IMR-90 (cell line): ENCODE results near the gene CCNL2. TPM values are rescaled to one million over a fixed set of nuclear protein-coding genes. Genes with fewer than 3 reads are reported as not detected.

ENCODE experiments used
- ATAC-seq: fragments of 200-7000 bp; cut with Tn5 transposase; 2 replicates; pipeline ENCODE4 v1.9.1; 2020; ENCODE audit warnings: low read depth, mild to moderate bottlenecking, moderate library complexity
- BruUV-seq: library from RNA; stranded (reverse); fragments of 400-500 nt; replicated peaks from 2 replicates; lab custom pipeline; 2021; lab: Mats Ljungman, UMichigan
- CTCF ChIA-PET: fragments of 300-600 bp; formaldehyde crosslinking; extraction: SDS; loops from one replicate; lab custom pipeline; 2021; ENCODE audit warnings: antibody characterized with exemption; lab: Yijun Ruan, JAX
- POLR2A ChIA-PET: fragments of 300-600 bp; sonication (Branson Sonifier 250); formaldehyde crosslinking; loops from one replicate; lab custom pipeline; 2022; ENCODE audit warnings: antibody characterized with exemption; ENCODE audit not compliant: unreplicated experiment; lab: Charles Lee
- DNase-seq: peaks from one replicate; pipeline ENCODE4 v3.0.0; 2013
- H2AFZ ChIP-seq: replicated peaks from 2 replicates; pipeline ENCODE3; 2013; ENCODE audit warnings: low read length, mild to moderate bottlenecking; ENCODE audit not compliant: poor library complexity
- H2AK5ac ChIP-seq: 2 replicates; pipeline ENCODE4 v1.6.1; 2013; ENCODE audit warnings: low read depth, low read length, inconsistent platforms
- H2AK9ac ChIP-seq: replicated peaks from 2 replicates; pipeline ENCODE3; 2013; ENCODE audit warnings: mild to moderate bottlenecking, low read depth, low read length, moderate library complexity; ENCODE audit not compliant: poor library complexity
- H2BK120ac ChIP-seq: 2 replicates; pipeline ENCODE4 v1.6.1; 2013; ENCODE audit warnings: low read depth, low read length, inconsistent platforms
- H2BK15ac ChIP-seq: 3 replicates; pipeline ENCODE4 v1.6.1; 2013; ENCODE audit warnings: low read depth, low read length, inconsistent platforms
- H2BK20ac ChIP-seq: 2 replicates; pipeline ENCODE4 v1.6.1; 2013; ENCODE audit warnings: low read depth, mild to moderate bottlenecking, inconsistent platforms, low read length, moderate library complexity
- H2BK5ac ChIP-seq: 2 replicates; pipeline ENCODE4 v1.6.1; 2013; ENCODE audit warnings: mild to moderate bottlenecking, low read depth, low read length, inconsistent platforms; ENCODE audit not compliant: poor library complexity, severe bottlenecking
- H3K14ac ChIP-seq: replicated peaks from 2 replicates; pipeline ENCODE4 v1.6.1; 2013; ENCODE audit warnings: low read depth, low read length, inconsistent platforms
- H3K18ac ChIP-seq: 2 replicates; pipeline ENCODE4 v1.6.1; 2013; ENCODE audit warnings: low read depth, low read length, control low read depth
- H3K23ac ChIP-seq: 2 replicates; pipeline ENCODE4 v1.6.1; 2013; ENCODE audit warnings: low read depth, low read length, inconsistent platforms
- H3K27ac ChIP-seq: 2 replicates; pipeline ENCODE4 v1.5.1; 2013; ENCODE audit warnings: mild to moderate bottlenecking, control low read depth, low read length; ENCODE audit not compliant: insufficient read depth
- H3K27me3 ChIP-seq: 2 replicates; pipeline ENCODE4 v1.6.1; 2013; ENCODE audit warnings: low read length; ENCODE audit not compliant: control insufficient read depth, insufficient read depth
- H3K36me3 ChIP-seq: 2 replicates; pipeline ENCODE4 v1.6.1; 2013; ENCODE audit warnings: low read length, mixed read lengths; ENCODE audit not compliant: control insufficient read depth, insufficient read depth
- H3K4ac ChIP-seq: 2 replicates; pipeline ENCODE4 v1.6.1; 2013; ENCODE audit warnings: low read depth, low read length, inconsistent platforms
- H3K4me1 ChIP-seq: 2 replicates; pipeline ENCODE4 v1.6.1; 2013; ENCODE audit warnings: low read length, mixed read lengths; ENCODE audit not compliant: control insufficient read depth, insufficient read depth
- H3K4me2 ChIP-seq: 2 replicates; pipeline ENCODE4 v1.6.1; 2013; ENCODE audit warnings: low read depth, mild to moderate bottlenecking, control low read depth, low read length, moderate library complexity
- H3K4me3 ChIP-seq: 2 replicates; pipeline ENCODE4 v1.5.1; 2013; ENCODE audit warnings: low read depth, mild to moderate bottlenecking, control low read depth, low read length, moderate library complexity; ENCODE audit not compliant: insufficient read depth
- H3K56ac ChIP-seq: 2 replicates; pipeline ENCODE4 v1.6.1; 2013; ENCODE audit warnings: low read length, inconsistent platforms; ENCODE audit not compliant: insufficient read depth; ENCODE audit errors: extremely low read depth
- H3K79me1 ChIP-seq, 2 experiments: 2 replicates each; pipeline ENCODE4 v1.6.1; 2013; ENCODE audit warnings: low read length in 2 of 2, inconsistent platforms in 1 of 2, low read depth in 1 of 2
- H3K9ac ChIP-seq: 2 replicates; pipeline ENCODE4 v1.6.1; 2013; ENCODE audit warnings: low read depth, low read length, control low read depth
- H3K9me1 ChIP-seq: 2 replicates; pipeline ENCODE4 v1.6.1; 2013; ENCODE audit warnings: low read length, inconsistent platforms; ENCODE audit not compliant: insufficient read depth
- H3K9me3 ChIP-seq: 2 replicates; pipeline ENCODE4 v1.6.1; 2013; ENCODE audit warnings: low read length; ENCODE audit not compliant: control insufficient read depth, insufficient read depth
- H4K20me1 ChIP-seq: 2 replicates; pipeline ENCODE4 v1.6.1; 2013; ENCODE audit warnings: low read length, inconsistent platforms; ENCODE audit not compliant: insufficient read depth
- H4K5ac ChIP-seq: 2 replicates; pipeline ENCODE4 v1.6.1; 2013; ENCODE audit warnings: mild to moderate bottlenecking, low read depth, low read length, control low read depth
- H4K8ac ChIP-seq, 2 experiments: 2 replicates each; pipeline ENCODE4 v1.6.1; 2013; ENCODE audit warnings: low read depth in 2 of 2, low read length in 2 of 2, control low read depth in 1 of 2, inconsistent platforms in 1 of 2
- H4K91ac ChIP-seq: 2 replicates; pipeline ENCODE4 v1.6.1; 2013; ENCODE audit warnings: low read depth, low read length, inconsistent platforms; ENCODE audit not compliant: insufficient read depth
- BHLHE40 ChIP-seq: fragments of 150-350 bp; IDR thresholded peaks from 2 replicates; pipeline ENCODE4 v1.6.1; 2016; ENCODE audit warnings: mild to moderate bottlenecking, low read depth, low read length
- MAZ ChIP-seq: IDR thresholded peaks from 2 replicates; pipeline ENCODE4 v1.6.1; 2012; ENCODE audit warnings: low read depth, mild to moderate bottlenecking, low read length, improper control_type of control experiment, moderate library complexity, borderline replicate concordance
- MXI1 ChIP-seq: IDR thresholded peaks from 2 replicates; pipeline ENCODE4 v1.6.1; 2012; ENCODE audit warnings: low read depth, mild to moderate bottlenecking, low read length, moderate library complexity, borderline replicate concordance
- NFE2L2 ChIP-seq: fragments of 150-350 bp; IDR thresholded peaks from 2 replicates; pipeline ENCODE4 v1.6.1; 2016; ENCODE audit warnings: low read depth, mild to moderate bottlenecking, low read length
- POLR2A ChIP-seq: IDR thresholded peaks from 2 replicates; pipeline ENCODE4 v1.6.1; 2012; ENCODE audit warnings: mild to moderate bottlenecking, low read depth, low read length
- WGBS, 2 experiments: methylation state at CpG; one replicate each; pipeline versions ENCODE4 v1.1.5 to v1.1.7; 2013; ENCODE audit warnings: missing lambda C conversion rate in 2 of 2; ENCODE audit not compliant: insufficient read length in 1 of 2; ENCODE audit errors: extremely low coverage in 2 of 2; 5-methylcytosine and 5-hydroxymethylcytosine counted together
- dilution Hi-C: fragments of 300-500 bp; cut with HindIII; formaldehyde crosslinking; loops from one replicate; pipeline ENCODE4 v1.14.3; 2018; ENCODE audit warnings: low sequenced_read_pairs; ENCODE audit not compliant: unreplicated experiment
- in situ Hi-C: fragments of 300-500 bp; cut with MboI; formaldehyde crosslinking; loops from 3 replicates; pipeline ENCODE4 v1.14.3; 2019; ENCODE audit warnings: low sequenced_read_pairs, inconsistent platforms, mixed read lengths
- intact Hi-C: fragments of 100-400 bp; cut with micrococcal nuclease; formaldehyde crosslinking; loops from 2 replicates; pipeline ENCODE4 v1.10.0; 2022
- polyA plus RNA-seq, 3 experiments: library from polyadenylated mRNA; depleted of rRNA; stranded (reverse); fragments of >200 nt; gene quantifications; 2 replicates each; pipeline ENCODE4 v1.2.3, GENCODE V29; 2012; ENCODE audit warnings: low replicate concordance in 1 of 3
- total RNA-seq: library from RNA; depleted of rRNA; stranded (reverse); fragments of >200 nt; gene quantifications from 2 replicates; pipeline ENCODE4 v1.2.3, GENCODE V29; 2012

CCNL2 gene
- total and polyA plus RNA-seq, 2 of the 4 experiments (the other 2 are of a cell fraction), result 53.9 to 239 TPM

DNA sequence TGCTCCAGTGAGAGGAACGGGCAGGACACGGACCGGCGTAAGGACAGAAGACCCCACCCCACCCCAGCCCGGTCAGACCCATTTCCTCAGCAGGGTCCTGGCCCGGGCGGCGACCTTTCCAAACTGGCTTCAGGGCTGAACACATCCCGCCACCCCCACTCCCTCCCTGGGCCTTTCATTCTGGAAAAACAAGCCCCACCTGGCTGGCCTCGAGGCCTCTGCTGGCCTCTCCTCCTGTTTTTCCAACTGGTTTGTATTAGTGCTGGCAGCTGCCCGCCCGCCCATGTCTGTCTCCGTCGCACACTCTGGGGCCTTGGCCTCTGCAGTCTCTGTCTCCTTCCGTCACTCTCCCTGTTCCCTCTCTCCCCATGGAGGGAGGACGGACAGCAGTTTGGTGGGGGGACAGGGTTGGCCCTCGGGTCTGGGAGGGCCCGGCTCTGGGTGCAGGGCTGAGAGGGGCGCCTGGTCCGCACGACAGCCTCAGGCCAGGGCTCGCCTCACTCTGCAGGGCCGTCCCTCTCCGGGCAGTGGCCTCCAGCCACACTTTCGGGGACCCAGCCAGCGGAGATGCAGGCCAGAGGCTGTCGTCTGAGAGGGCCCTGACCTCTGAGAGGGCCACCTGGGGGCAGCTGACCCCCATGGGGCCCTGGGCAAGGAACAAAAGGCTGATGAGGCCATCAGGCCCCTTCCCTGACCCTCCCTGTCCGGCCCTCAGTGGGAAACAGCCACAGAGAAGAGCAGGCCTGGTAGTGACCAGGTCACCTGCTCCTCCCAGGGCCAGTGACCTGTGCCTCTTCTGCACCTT is 39.3 kb downstream of the CCNL2 start:
- no TSS peak for BruUV-seq

More for the DNA sequence above, 39.3 kb downstream of the CCNL2 start:
- Histone ChIP-seq H2BK120ac (peak overlapping the region; percentile 99), H3K36me3 (peaks cover 4% of the 10 kb centered on the region; the same call in 1 of the 2 replicates), H3K4me2 (peak overlapping the region; percentile 31; the same call in 1 of the 2 replicates), H2AK9ac (peak overlapping the region; percentile 94), H3K4me3 (no peak overlapping the region), H3K27ac (peak overlapping the region; percentile 96), H2BK15ac (peak overlapping the region; percentile 90; the same call in 2 of the 3 replicates), H3K9ac (peak overlapping the region; percentile 31), H3K4me1 (peaks cover 31% of the 10 kb centered on the region), H4K91ac (peak overlapping the region; percentile 98), H3K18ac (peak overlapping the region; percentile 71), H3K27me3 (no peaks in the 10 kb centered on the region), H2AK5ac (peak overlapping the region; percentile 99), H3K56ac (peak overlapping the region; percentile 87), H2BK5ac (peak overlapping the region; percentile 96), H3K14ac (peak overlapping the region; percentile 81), H4K5ac (peak overlapping the region; percentile 86), H3K9me1 (peaks cover 13% of the 10 kb centered on the region), H4K20me1 (peaks cover 20% of the 10 kb centered on the region), H2BK20ac (peak overlapping the region; percentile 81), H4K8ac (peak overlapping the region; percentile 92), H3K79me1 (peaks cover 4 to 17% of the 10 kb centered on the region in 2 experiments; a peak in 3 of 4 replicates), H3K9me3 (no peaks in the 10 kb centered on the region), H3K4ac (peak overlapping the region; percentile 99), H2AFZ (peak overlapping the region; percentile 69), H3K23ac (peak overlapping the region; percentile 71)
- dilution Hi-C loops (no loop called here), intact Hi-C loops (loop anchor here (2.0 to 5.0 kb wide), 2 partner anchors 13 to 53 kb away; partner anchors contain the start of genes ACAP3 and PUSL1), in situ Hi-C loops (no loop called here)
- WGBS, 2 experiments, result 76% methylated on average over 14 of the region's 28 CpGs; no CpG with 5 or more reads in 1 of the 2 experiments
- DNase-seq (peak; percentile 68), ATAC-seq (peak; percentile 0; the same call in 1 of the 2 replicates)
- ChIA-PET CTCF (no interaction called here), POLR2A (interaction anchor here (1.0 kb wide), 1 partner anchor 15 kb away, joined by 3 read pairs; the partner anchor contains the start of gene AURKAIP1)
- 0 out of 2 replicates have a peak, but pooled peaks have one; percentile 14 for TF ChIP-seq BHLHE40
- TF ChIP-seq MXI1, result no peak
- no peak for TF ChIP-seq POLR2A
- no peak for TF ChIP-seq NFE2L2
- TF ChIP-seq MAZ, result 0 out of 2 replicates have a peak, but pooled peaks have one; percentile 15
